ENCODE results near the gene PTGES2.

The PTGES2 gene

DNA sequence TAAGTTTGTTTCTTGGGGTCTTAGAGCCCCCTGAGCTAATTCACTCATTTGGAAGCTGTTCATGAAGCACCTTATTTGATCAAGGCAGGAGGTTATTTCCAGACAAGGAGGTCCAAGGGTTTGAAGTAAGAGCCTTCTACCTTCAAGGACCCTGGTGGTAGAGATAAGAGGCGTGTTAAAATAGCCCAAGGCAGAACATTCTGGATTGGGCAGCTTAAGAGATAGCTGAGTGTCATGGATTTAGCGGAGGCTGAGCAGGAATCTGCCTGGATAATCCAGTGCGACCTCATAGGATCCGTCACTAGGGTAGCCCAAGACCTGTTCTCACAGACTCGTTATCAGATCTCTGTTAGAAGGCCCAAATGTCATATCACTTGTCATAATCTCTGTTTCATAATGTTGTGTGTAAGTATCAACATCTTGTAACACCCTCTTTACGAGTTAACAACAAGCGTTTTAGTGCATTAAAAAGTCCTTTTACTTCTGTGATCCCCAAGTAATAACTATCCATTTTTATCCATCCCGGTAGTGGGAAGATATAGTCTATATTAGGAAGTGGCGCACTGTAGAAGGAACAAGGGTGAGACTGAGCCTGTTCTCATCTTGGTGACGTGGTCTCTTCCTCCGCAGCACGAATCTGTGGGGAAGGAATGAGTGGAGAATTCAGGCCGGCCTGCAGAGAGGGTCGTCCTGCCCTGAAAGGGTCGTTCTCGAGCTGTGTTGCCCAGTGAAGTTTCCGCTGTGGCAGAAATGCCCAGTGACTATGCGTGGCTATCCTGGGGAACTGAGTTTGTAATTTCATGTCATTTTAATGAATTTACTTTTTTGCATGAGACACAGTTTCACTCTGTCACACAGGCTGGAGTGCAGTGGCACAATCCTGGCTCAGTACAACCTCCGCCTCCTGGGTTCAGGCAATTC lies 30.7 kb downstream of the PTGES2 start:
- TF ChIP-seq, protein P1, sequence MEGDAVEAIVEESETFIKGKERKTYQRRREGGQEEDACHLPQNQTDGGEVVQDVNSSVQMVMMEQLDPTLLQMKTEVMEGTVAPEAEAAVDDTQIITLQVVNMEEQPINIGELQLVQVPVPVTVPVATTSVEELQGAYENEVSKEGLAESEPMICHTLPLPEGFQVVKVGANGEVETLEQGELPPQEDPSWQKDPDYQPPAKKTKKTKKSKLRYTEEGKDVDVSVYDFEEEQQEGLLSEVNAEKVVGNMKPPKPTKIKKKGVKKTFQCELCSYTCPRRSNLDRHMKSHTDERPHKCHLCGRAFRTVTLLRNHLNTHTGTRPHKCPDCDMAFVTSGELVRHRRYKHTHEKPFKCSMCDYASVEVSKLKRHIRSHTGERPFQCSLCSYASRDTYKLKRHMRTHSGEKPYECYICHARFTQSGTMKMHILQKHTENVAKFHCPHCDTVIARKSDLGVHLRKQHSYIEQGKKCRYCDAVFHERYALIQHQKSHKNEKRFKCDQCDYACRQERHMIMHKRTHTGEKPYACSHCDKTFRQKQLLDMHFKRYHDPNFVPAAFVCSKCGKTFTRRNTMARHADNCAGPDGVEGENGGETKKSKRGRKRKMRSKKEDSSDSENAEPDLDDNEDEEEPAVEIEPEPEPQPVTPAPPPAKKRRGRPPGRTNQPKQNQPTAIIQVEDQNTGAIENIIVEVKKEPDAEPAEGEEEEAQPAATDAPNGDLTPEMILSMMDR (IDR thresholded peaks at IDR 0.05) = no peak

DNA sequence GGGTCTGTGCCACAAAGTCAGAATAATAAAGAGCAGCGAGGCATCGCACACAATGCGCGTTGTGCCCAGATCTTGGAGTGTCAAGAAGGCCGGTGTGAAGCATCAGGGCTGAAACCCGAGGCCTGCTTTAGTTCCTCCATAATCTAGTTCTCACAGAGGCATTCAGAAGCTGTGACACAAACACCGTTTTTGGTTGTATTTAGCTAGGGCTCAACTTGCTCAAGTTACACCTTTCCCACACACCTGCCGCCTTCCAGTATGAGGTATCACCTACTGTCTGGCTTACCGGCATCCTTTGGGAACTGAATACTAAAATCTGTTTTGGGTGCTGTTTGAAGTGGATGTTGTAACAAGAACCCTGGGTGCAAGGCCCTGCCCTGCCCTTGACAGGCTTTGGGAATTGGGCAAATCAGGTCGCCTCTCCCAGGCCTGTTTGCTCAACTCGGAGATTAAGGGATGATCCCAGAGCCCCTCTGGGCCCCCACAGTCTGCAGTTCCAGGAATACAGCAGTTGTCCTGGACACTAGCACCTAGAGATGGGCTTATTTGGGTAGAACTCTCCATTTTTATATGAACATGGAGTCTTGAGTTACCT lies 32.5 kb downstream of the PTGES2 start:
- TF ChIP-seq, protein P1 (IDR thresholded peaks at IDR 0.05) = no peak

DNA sequence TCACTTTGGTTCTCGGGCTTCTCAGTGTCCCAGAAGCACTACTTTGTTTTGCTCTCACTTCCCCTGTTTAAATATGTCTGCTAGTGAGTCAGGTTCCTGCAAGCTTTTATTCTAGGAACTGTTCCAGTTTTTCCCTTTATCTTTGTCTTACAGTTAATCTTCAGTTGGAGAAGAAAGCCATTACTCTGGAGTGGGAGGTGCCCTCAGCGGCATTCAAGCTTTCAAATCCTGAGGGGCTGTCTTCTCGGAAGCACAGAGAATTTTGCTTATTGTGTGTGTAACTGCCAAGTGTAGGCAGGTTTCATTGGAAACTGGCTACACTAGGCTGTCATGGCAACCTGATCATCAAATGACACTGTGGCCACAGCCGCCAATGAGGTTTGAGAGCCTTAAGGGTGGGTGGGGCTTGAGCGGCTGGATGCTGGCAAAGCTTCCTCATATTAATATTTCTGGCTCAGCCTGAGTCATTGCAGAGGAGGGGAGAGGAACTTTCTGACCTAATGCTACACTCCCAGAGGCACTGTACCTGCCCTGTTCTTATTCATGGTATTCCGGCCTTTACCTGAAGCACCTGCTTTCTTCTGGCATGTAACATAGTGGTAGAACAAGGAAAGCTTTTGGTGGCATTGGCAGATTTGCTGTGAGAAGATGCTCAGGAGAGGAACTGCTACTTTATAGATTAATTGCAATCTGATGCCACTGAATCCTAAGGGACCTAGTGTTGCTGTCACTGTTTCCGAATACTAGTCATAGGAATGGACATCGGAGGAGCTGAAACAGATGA lies 33.2 kb downstream of the PTGES2 start:
- TF ChIP-seq, protein P1 (IDR thresholded peaks at IDR 0.05) = no peak

- TF ChIP-seq, protein P1 (IDR thresholded peaks at IDR 0.05) = no peak
These were observed 34.5 kb downstream of the PTGES2 start for GRCh38 chr9:128093011-128093410.

GRCh38 chr9:128092199-128092977 lies 35.1 kb downstream of the PTGES2 start:
- TF ChIP-seq, protein P1 (IDR thresholded peaks at IDR 0.05) = no peak

GRCh38 chr9:128091571-128091970 lies 36.0 kb downstream of the PTGES2 start:
- TF ChIP-seq, protein P1 (IDR thresholded peaks at IDR 0.05) = no peak

GRCh38 chr9:128091144-128091543 lies 36.4 kb downstream of the PTGES2 start:
- TF ChIP-seq, protein P1 (IDR thresholded peaks at IDR 0.05) = no peak

Data from LNCAP (cell line).